KMS-11 (cell line): ENCODE results near the gene RECK.

ENCODE experiments used
- H2AFZ ChIP-seq: fragments of 200-600 bp; sonication (generic); 2 replicates; pipeline ENCODE4 v1.6.1; 2016; ENCODE audit warnings: antibody characterized with exemption, mixed run types, low read depth
- H3K27ac ChIP-seq: fragments of 200-600 bp; sonication (generic); 2 replicates; pipeline ENCODE4 v1.6.1; 2016; ENCODE audit warnings: mild to moderate bottlenecking, mixed run types
- H3K27me3 ChIP-seq: fragments of 200-600 bp; sonication (generic); 2 replicates; pipeline ENCODE4 v1.6.1; 2017; ENCODE audit warnings: mild to moderate bottlenecking, low read depth, mixed run types, moderate library complexity; ENCODE audit not compliant: insufficient read depth
- H3K36me3 ChIP-seq: fragments of 200-600 bp; sonication (generic); 2 replicates; pipeline ENCODE4 v1.6.1; 2017; ENCODE audit warnings: mild to moderate bottlenecking, mixed run types; ENCODE audit not compliant: insufficient read depth
- H3K4me1 ChIP-seq: fragments of 200-600 bp; sonication (generic); 2 replicates; pipeline ENCODE4 v1.6.1; 2016; ENCODE audit warnings: mild to moderate bottlenecking, low read depth, mixed run types; ENCODE audit not compliant: poor library complexity, severe bottlenecking
- H3K4me2 ChIP-seq: fragments of 200-600 bp; sonication (generic); 2 replicates; pipeline ENCODE4 v1.7.0; 2016; ENCODE audit warnings: mild to moderate bottlenecking, mixed run types
- H3K4me3 ChIP-seq: fragments of 200-600 bp; sonication (generic); IDR thresholded peaks from 2 replicates; pipeline ENCODE4 v1.6.1; 2017; ENCODE audit warnings: low read depth, low read length, mixed read lengths; ENCODE audit not compliant: insufficient read depth
- H3K79me2 ChIP-seq: fragments of 200-600 bp; sonication (generic); 2 replicates; pipeline ENCODE4 v1.6.1; 2016; ENCODE audit warnings: low read depth, mixed run types; ENCODE audit not compliant: insufficient read depth
- H3K9ac ChIP-seq: fragments of 200-600 bp; sonication (generic); 2 replicates; pipeline ENCODE4 v1.6.1; 2016; ENCODE audit warnings: mild to moderate bottlenecking, mixed run types
- H4K20me1 ChIP-seq: fragments of 200-600 bp; sonication (generic); 2 replicates; pipeline ENCODE4 v1.6.1; 2016; ENCODE audit warnings: mild to moderate bottlenecking, mixed run types; ENCODE audit not compliant: insufficient read depth
- CTCF ChIP-seq: fragments of 200-600 bp; sonication (generic); conservative IDR thresholded peaks from 2 replicates; pipeline ENCODE4 v1.6.1; 2017; ENCODE audit warnings: low read depth, mild to moderate bottlenecking, antibody characterized with exemption, low read length, moderate library complexity, mixed read lengths

RECK gene

GRCh38 chr9:36039696-36040095 is 3.0 kb downstream of the RECK start:
- Histone ChIP-seq H3K79me2 (0 out of 2 replicates have a peak, but pooled peaks cover 7% of the 10 kb centered on the region), H3K27me3 (no peaks in the 10 kb centered on the region), H3K36me3 (no peaks in the 10 kb centered on the region), H2AFZ (no peak overlapping the region), H3K9ac (no peak overlapping the region), H3K4me2 (no peak overlapping the region), H4K20me1 (no peaks in the 10 kb centered on the region), H3K4me1 (peaks cover 13% of the 10 kb centered on the region), H3K4me3 (no peak overlapping the region), H3K27ac (no peak overlapping the region)
- TF ChIP-seq CTCF = no peak

DNA sequence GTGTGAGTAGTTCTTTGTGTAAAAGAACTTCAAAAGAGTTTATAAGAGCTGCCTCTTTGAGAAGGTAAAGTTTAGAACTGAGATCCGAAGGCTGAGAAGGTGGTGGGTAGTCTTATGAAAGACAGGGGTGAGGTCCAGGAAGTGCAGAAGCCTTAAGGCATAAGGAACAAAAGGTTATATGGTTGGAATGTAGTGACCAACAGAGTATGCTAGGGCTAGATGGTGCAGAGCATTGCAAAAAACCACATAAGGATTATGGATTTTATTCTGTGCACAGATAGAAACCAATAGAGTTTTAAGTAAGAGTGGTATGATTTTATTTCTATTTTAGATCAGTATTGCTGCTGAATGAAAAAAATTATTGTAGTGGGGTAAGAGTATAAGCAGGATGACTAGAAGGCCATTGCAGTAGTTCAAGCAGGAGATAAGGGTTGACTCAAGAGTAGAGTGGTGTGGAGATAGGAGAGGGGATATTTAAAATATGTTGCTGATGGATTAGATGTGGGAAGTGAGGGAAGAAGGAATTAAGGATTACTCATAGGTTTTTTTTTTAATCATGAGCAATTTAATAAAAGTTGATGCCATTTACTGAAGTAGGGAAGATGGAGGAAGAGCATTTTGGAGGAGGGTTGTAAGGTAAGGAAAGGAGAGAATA is 3.7 kb downstream of the RECK start:
- Histone ChIP-seq H3K36me3 (no peaks in the 10 kb centered on the region), H3K4me3 (no peak overlapping the region), H3K9ac (no peak overlapping the region), H3K27ac (no peak overlapping the region), H3K4me2 (no peak overlapping the region), H4K20me1 (no peaks in the 10 kb centered on the region), H3K27me3 (no peaks in the 10 kb centered on the region), H3K79me2 (0 out of 2 replicates have a peak, but pooled peaks cover 7% of the 10 kb centered on the region), H2AFZ (no peak overlapping the region), H3K4me1 (peaks cover 13% of the 10 kb centered on the region)
- no peak for TF ChIP-seq CTCF

- no peak overlapping the region for H3K4me3 ChIP-seq
- no peak overlapping the region for H2AFZ ChIP-seq
- no peak for TF ChIP-seq CTCF
- H4K20me1 ChIP-seq = no peaks in the 10 kb centered on the region
- H3K9ac ChIP-seq = no peak overlapping the region
- H3K4me2 ChIP-seq = no peak overlapping the region
- peaks cover 8% of the 10 kb centered on the region for H3K4me1 ChIP-seq
- no peak overlapping the region for H3K27ac ChIP-seq
- no peaks in the 10 kb centered on the region for H3K27me3 ChIP-seq
- no peaks in the 10 kb centered on the region for H3K36me3 ChIP-seq
- 0 out of 2 replicates have a peak, but pooled peaks cover 7% of the 10 kb centered on the region for H3K79me2 ChIP-seq
Measured at GRCh38 chr9:36041506-36041905, 4.8 kb downstream of the RECK start.

DNA sequence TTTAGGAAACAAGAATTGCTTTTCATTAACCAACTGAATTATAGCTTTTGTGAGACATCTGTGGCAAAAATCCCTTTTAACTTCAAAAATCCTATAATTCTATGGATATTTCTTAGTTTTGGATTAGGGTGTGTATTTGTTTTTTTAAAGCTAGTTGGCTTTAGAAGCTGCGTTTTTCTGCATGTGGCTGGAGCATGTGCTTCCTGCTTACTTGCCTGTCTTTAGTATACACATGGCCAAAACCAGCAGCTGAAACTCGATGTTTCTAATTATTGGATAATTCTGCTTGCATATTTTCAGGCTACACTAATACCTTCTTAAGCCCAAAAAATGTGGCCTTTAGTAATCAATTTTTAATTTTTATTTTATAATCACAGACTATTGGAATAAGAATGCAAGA is 8.9 kb downstream of the RECK start:
- Histone ChIP-seq H3K9ac (no peak overlapping the region), H2AFZ (no peak overlapping the region), H3K79me2 (peaks cover 7% of the 10 kb centered on the region; the same call in 1 of the 2 replicates), H3K36me3 (no peaks in the 10 kb centered on the region), H3K4me1 (no peaks in the 10 kb centered on the region), H3K27me3 (no peaks in the 10 kb centered on the region), H3K27ac (no peak overlapping the region), H3K4me2 (no peak overlapping the region), H4K20me1 (no peaks in the 10 kb centered on the region), H3K4me3 (no peak overlapping the region)
- TF ChIP-seq CTCF = no peak
